GM19239 (cell line): ENCODE results near the gene LPP.

Source experiments
- DNase-seq: peaks from one replicate; pipeline ENCODE4 v3.0.0; 2011; ENCODE audit warnings: low spot score; ENCODE audit not compliant: insufficient read length
- FAIRE-seq: peaks from 2 replicates; lab custom pipeline; 2011; peaks lifted over from hg19 to GRCh38; lab: Jason Lieb, UNC

Gene LPP

DNA sequence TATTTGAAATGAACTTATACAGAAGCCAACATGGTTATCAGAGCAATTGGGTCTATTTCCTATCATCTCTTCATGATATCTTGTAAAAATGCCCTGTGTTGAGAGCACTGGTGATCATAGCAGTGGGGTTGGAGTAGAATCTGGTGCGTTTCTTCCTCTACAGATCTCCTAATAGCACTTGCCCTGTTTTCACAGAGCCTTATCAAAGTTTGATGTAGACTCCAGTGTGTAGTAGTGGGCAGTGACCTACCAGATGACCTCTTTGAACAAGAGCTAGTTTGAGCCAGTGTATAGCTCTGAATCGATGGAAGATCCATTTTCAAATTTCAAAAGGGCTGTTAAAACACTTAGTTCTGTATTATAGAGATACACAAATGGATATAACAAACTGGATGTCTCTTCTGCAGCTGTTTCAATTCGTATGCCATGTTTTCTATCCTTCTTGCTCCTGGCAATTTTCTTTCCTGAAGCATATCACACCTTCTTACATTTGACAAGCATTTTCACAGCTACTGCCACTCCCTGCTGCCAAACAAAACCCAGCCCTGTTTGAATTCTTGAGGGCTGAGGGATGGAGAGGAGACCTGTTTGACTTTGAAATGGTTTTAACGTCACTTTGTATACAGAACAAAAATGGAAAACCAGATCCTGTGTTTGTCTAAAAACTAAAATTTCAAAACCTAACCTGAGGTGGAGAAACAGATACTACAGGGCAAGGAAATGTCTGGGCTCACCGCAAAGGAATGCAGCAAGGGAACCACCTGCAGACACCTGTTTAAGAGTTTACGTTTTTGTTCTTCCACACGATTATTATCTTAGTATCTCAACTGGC, 663.4 kb downstream of the LPP start:
- DNase-seq (no peak), FAIRE-seq (no peak)

DNA sequence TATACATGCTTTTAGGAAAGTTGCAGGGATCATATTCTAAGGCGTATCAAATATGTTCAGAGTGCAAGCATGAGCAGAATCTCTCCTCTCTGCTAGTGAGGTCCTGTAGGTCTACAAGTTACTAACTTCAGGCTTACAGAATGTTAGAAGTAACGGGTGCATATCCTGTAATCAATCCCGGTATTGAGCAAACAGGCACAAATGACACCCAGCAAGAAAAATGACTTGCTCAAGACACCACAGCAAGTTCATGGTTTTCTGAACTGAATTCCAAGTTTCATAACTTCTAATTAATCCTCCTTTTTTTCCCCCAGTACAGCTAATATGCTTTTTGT, 663.9 kb downstream of the LPP start:
- DNase-seq (no peak), FAIRE-seq (no peak)

- DNase-seq = no peak
Observed at GRCh38 chr3:188818282-188818681, 664.3 kb downstream of the LPP start.

GRCh38 chr3:188819939-188820338, 666.0 kb downstream of the LPP start:
- no peak for DNase-seq
- no peak for FAIRE-seq

More at GRCh38 chr3:188818282-188818681, 664.3 kb downstream of the LPP start:
- no peak for FAIRE-seq

DNA sequence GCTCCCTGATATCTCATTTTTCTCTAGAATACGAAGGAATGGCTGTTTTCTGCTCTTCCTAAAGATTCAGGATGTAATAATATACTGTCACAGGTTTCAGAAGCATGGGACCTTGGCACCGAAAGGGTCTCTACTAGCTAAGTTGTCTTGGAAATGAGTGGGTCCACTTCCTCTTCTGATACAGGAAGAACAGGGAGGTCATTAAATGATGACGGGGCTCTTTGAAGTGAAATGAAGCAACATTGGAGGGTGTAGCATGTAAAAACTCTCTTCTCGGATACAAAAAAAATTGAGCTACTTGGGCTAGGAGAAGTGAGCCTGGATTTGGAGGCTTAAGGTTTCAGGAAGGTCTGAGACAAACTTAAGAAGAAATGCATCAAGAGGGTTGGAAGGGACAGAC, 668.0 kb downstream of the LPP start:
- no peak for FAIRE-seq

DNA sequence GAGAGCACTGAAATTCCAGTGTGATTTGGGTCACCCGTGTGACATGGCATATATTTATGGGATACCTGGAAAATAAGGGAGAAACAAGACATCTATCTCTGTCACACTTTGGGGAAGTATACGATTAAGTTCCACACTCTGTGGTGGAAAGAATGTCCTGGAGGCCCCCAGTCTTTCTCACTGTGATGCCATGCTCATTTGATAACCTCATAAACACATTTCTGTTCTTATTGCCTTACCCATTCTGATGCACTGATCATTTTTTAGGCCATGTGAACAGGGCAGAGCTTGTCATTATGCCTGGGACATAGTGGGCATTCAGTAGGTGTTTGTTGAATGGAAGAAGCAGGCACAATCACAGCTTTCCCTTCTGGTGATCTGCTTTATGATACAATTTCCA, 668.5 kb downstream of the LPP start:
- FAIRE-seq = no peak
- DNase-seq = no peak

More for the DNA sequence above, 668.0 kb downstream of the LPP start:
- DNase-seq = no peak

- FAIRE-seq = no peak
- DNase-seq = no peak
Observed at GRCh38 chr3:188824566-188824965, 670.6 kb downstream of the LPP start.

- no peak for DNase-seq
- no peak for FAIRE-seq
Observed at GRCh38 chr3:188825901-188826300, 671.9 kb downstream of the LPP start.

DNA sequence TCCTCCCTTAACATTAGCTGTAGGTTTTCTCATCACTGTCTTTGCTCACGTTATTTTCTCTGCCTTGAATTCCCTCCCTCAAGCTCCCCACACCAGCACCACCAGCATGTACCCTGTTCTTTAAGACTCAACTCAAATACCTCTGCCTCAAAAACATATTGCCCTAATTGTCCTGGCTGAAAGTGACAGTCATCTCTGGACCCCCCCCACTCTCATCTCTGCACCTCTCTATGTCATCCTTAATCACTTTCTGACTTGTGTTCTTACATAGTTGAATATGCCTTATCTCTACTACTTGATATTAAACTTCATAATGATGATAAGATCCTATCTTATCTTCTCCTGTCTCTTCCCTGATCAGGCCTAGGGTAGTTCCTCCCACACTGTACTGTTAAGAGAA, 672.6 kb downstream of the LPP start:
- FAIRE-seq (no peak), DNase-seq (no peak)

DNA sequence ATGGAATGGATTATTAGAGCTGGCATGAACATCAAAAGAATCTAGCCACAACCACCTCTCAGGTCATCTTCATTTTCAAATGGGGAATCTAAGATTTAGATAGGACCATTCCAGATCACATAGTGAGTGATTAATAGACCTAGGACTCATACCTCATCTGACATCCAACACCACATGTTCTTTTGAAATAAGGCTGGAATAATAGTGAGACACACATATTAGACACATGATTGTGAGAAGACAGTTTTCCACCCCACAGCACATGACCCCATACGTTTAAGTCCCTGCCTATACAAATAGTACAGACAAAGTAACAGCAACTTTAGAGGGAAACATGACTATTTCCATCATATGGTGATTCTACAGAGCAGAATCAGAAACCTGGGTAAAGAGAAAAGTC, 673.1 kb downstream of the LPP start:
- FAIRE-seq = no peak
- DNase-seq = no peak

DNA sequence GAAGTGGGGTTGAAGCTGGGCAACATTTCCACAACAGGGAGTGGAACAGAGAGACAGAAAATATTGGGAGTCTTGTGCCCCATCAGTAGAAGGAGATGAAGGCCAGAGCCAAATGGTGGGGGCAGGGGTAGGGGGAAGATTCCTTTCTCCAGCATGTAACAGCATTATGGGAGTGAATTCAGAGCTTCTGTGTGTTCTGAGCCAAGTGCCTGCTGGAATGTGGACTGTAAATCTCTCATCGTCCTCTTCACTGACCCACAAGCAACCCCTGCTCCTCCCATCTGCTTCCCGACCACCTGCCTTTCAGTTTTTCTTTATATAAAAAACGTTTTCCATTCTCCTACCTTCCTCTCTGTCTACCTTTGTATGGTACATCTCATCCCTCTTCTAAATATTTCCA, 673.6 kb downstream of the LPP start:
- DNase-seq = no peak

DNA sequence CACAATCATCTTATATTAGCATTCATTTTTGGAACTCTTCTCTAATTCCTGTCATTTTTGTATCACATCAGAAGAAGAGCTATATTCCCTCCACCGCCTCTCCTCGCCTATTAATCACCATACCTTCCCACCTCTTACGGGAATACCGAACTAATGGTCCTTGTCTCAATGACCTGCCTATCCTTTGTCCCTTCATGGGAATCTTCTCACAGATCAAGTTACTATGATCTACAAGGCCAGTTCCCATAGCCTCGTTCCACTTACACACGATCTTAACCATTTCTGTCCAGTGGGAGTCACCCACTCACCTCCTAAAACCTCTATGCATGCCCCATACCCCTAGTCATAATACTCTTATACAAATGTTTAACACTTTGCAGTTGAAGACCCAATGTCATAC, 675.2 kb downstream of the LPP start:
- no peak for DNase-seq
- FAIRE-seq = no peak

More for the DNA sequence above, 673.6 kb downstream of the LPP start:
- no peak for FAIRE-seq

DNA sequence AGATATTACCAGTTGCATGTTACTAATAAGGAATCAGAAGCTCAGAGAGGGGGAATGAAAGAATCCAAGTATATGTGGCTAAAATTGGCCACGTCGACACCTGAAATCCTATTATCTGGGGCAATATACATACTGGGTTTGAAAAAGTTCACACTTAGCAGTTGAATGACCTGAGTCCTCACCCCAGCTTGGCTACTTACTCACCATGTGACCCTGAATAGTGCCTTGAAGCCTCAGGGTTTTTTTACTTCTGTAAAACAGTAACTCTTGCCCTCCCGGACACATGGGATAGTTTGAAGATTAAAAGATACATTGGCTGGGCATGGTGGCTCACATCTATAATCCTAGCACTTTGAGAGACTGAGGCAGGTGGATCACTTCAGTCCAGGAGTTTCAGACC, 675.6 kb downstream of the LPP start:
- DNase-seq (no peak), FAIRE-seq (no peak)

GRCh38 chr3:188830893-188831292, 676.9 kb downstream of the LPP start:
- DNase-seq = no peak
- no peak for FAIRE-seq

GRCh38 chr3:188832146-188832545, 678.2 kb downstream of the LPP start:
- no peak for FAIRE-seq
- no peak for DNase-seq

GRCh38 chr3:188832961-188833721, 679.2 kb downstream of the LPP start:
- no peak for DNase-seq

GRCh38 chr3:188834349-188834748, 680.4 kb downstream of the LPP start:
- DNase-seq (no peak), FAIRE-seq (no peak)

More at GRCh38 chr3:188832961-188833721, 679.2 kb downstream of the LPP start:
- FAIRE-seq = no peak

DNA sequence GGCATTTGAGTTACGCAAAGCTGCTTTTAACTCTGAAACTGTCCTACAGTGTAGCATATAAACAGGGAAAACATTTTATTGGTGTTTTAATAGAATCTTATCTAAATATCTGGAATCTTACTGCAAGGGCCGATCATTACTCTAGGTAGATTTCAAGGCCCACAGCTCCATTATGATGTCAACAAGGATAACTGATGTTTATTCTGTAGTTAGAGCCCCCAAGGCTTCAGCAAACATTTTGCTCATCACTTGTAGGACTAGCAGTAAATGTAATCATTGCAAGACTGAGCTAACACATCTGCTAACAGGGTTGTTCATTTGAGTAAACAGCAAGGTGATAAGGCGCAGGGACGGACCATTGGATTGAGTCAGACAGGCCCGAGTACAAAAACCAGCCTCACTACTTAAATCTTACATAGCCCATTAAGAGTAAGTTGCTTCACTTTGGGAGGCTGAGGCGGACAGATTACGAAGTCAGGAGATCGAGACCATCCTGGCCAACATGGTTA, 685.3 kb downstream of the LPP start:
- FAIRE-seq (no peak), DNase-seq (no peak)

DNA sequence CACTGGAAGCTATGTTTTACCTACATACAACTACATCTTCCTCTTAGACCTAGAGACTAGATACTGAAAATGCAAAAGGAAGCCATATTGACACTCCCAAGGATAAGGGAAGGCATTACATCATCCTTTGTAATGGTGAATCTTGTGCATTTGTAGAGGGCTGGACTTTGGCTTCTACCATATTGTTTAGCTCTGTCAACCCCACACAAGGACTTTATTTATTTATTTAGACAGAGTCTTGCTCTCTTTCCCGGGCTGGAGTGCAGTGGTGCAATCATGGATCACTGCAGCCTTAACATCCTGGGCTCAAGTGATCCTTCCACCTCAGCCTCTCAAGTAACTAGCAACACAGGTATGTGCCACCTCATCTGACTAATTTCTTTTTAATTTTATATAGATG, 686.3 kb downstream of the LPP start:
- DNase-seq (no peak), FAIRE-seq (no peak)

DNA sequence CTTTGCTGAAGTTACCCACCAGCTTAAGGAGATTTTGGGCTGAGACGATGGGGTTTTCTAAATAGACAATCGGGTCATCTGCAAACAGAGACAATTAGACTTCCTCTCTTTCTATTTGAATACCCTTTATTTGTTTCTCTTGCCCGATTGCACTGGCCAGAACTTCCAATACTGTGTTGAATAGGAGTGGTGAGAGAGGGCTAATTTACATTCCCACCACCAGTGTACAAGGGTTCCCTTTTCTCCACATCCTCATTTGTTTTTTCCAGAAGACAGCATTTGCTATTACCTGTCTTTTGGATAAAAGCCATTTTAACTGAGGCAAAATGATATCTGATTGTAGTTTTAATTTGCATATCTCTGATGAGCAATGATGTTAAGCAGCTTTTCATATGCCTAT, 687.9 kb downstream of the LPP start:
- DNase-seq (no peak), FAIRE-seq (no peak)

- FAIRE-seq (no peak), DNase-seq (no peak)
Observed at GRCh38 chr3:188842639-188843038, 688.7 kb downstream of the LPP start.
